HepG2 (cell line): ENCODE data around the gene MED10. TPM values are rescaled to one million over a fixed set of nuclear protein-coding genes. Genes with fewer than 3 reads are reported as not detected.

Experiments
- ATAC-seq: fragments of 200-7000 bp; cut with Tn5 transposase; 3 replicates; pipeline ENCODE4 v1.9.1; 2020; ENCODE audit warnings: mild to moderate bottlenecking, moderate library complexity
- BruUV-seq: library from RNA; stranded (reverse); fragments of 400-500 nt; replicated peaks from 2 replicates; lab custom pipeline; 2021; lab: Mats Ljungman, UMichigan
- CTCF ChIA-PET: fragments of 300-600 bp; formaldehyde crosslinking; extraction: SDS; loops from one replicate; lab custom pipeline; 2021; ENCODE audit warnings: low total read pairs, inconsistent platforms, low intra/inter-chr PET ratio; lab: Yijun Ruan, JAX
- POLR2A ChIA-PET: fragments of 350-600 bp; sonication (Branson Sonifier 250); formaldehyde crosslinking; loops from one replicate; lab custom pipeline; 2020; ENCODE audit warnings: antibody characterized with exemption, inconsistent platforms; lab: Yijun Ruan, JAX
- DNase-seq: peaks from one replicate; pipeline ENCODE4 v3.0.0-alpha.2; 2015; ENCODE audit warnings: low spot score
- FAIRE-seq: peaks from 3 replicates; lab custom pipeline; 2011; peaks lifted over from hg19 to GRCh38; lab: Jason Lieb, UNC
- H2AFZ ChIP-seq: one replicate; pipeline ENCODE4 v1.6.1; 2011; ENCODE audit warnings: low read length, inconsistent platforms
- H3K27ac ChIP-seq: fragments of 300-600 bp; 3 replicates; pipeline ENCODE4 v1.8.0; 2011; ENCODE audit warnings: mixed run types, mild to moderate bottlenecking, mixed read lengths, low read length, inconsistent platforms; ENCODE audit not compliant: insufficient read depth; ENCODE audit errors: extremely low read length
- H3K27me3 ChIP-seq, 2 experiments: fragments of 200-600 bp in 1 of 2; 2 replicates in 1 of 2; 3 replicates in 1 of 2; pipeline versions ENCODE4 v1.6.0 to v1.8.0; 2011; ENCODE audit warnings: low read length in 2 of 2, mild to moderate bottlenecking in 2 of 2, moderate library complexity in 2 of 2, inconsistent platforms in 1 of 2; ENCODE audit not compliant: insufficient read depth in 2 of 2, control insufficient read depth in 1 of 2
- H3K36me3 ChIP-seq, 2 experiments: fragments of 200-600 bp in 1 of 2; replicated peaks in 1 of 2; 2 replicates in 1 of 2; 3 replicates in 1 of 2; pipeline versions ENCODE4 v1.5.1 to v1.8.0; 2011; ENCODE audit warnings: low read length in 2 of 2, inconsistent platforms in 1 of 2; ENCODE audit not compliant: insufficient read depth in 2 of 2, control insufficient read depth in 1 of 2
- H3K4me1 ChIP-seq: 2 replicates; pipeline ENCODE4 v1.5.1; 2012; ENCODE audit warnings: low read length, inconsistent platforms; ENCODE audit not compliant: insufficient read depth
- H3K4me2 ChIP-seq: 2 replicates; pipeline ENCODE4 v1.6.0; 2011; ENCODE audit warnings: low read depth, low read length, inconsistent platforms
- H3K4me3 ChIP-seq, 3 experiments: fragments of 200-600 bp in 1 of 3; sonication (generic), shearing (Covaris generic) in 1 of 3; replicated peaks in 1 of 3; 2 replicates each; pipeline ENCODE4 v1.5.1; 2011 to 2016; ENCODE audit warnings: low read length in 3 of 3, inconsistent platforms in 2 of 3, low read depth in 2 of 3, mild to moderate bottlenecking in 2 of 3, control low read depth in 1 of 3, mixed read lengths in 1 of 3; ENCODE audit not compliant: insufficient read depth in 1 of 3
- H3K79me2 ChIP-seq: one replicate; pipeline ENCODE4 v1.6.1; 2011; ENCODE audit warnings: low read length, inconsistent platforms; ENCODE audit not compliant: insufficient read depth
- H3K9ac ChIP-seq: 2 replicates; pipeline ENCODE4 v1.6.0; 2011; ENCODE audit warnings: mild to moderate bottlenecking, low read depth, low read length, inconsistent platforms; ENCODE audit not compliant: insufficient read depth
- H3K9me3 ChIP-seq: 2 replicates; pipeline ENCODE4 v1.5.1; 2012; ENCODE audit warnings: mild to moderate bottlenecking, low read length
- H4K20me1 ChIP-seq: 2 replicates; pipeline ENCODE4 v1.6.0; 2011; ENCODE audit warnings: inconsistent platforms, mild to moderate bottlenecking, low read length, moderate library complexity; ENCODE audit not compliant: insufficient read depth
- ARHGAP35 ChIP-seq: sonication (generic); formaldehyde crosslinking; IDR thresholded peaks from 2 replicates; pipeline ENCODE4 v1.9.0; 2022; ENCODE audit warnings: mild to moderate bottlenecking, inconsistent platforms, moderate library complexity, missing genetic modification reagents, borderline replicate concordance
- ARID2 ChIP-seq: sonication (generic); formaldehyde crosslinking; IDR thresholded peaks from 2 replicates; pipeline ENCODE4 v1.8.1; 2022; ENCODE audit warnings: mild to moderate bottlenecking, missing genetic modification reagents, borderline replicate concordance
- ASH2L ChIP-seq: fragments of 300-600, 200-600 bp; sonication (generic); IDR thresholded peaks from 2 replicates; pipeline ENCODE4 v1.7.0; 2017; ENCODE audit warnings: low read depth, mild to moderate bottlenecking, moderate library complexity, mixed read lengths, low read length; ENCODE audit not compliant: insufficient read length
- BCL6 ChIP-seq: IDR thresholded peaks from 2 replicates; pipeline ENCODE4 v1.6.1; 2016; ENCODE audit warnings: missing genetic modification reagents, missing compliant biosample characterization
- ETV5 ChIP-seq: IDR thresholded peaks from 2 replicates; pipeline ENCODE4 v1.6.1; 2018; ENCODE audit warnings: missing biosample characterization, missing genetic modification reagents, inconsistent platforms, borderline replicate concordance
- HDAC1 ChIP-seq: sonication (generic); formaldehyde crosslinking; IDR thresholded peaks from 2 replicates; pipeline ENCODE4 v1.5.1; 2020; ENCODE audit warnings: mild to moderate bottlenecking, missing genetic modification reagents
- HES4 ChIP-seq: sonication (generic); formaldehyde crosslinking; IDR thresholded peaks from 2 replicates; pipeline ENCODE4 v1.9.0; 2021; ENCODE audit warnings: mild to moderate bottlenecking, missing genetic modification reagents, borderline replicate concordance
- KAT2B ChIP-seq: fragments of 150-350 bp; IDR thresholded peaks from 2 replicates; pipeline ENCODE4 v1.6.1; 2014; ENCODE audit warnings: low read depth, low read length, borderline replicate concordance
- MEIS2 ChIP-seq: sonication (generic); formaldehyde crosslinking; IDR thresholded peaks from 2 replicates; pipeline ENCODE4 v1.9.0; 2021; ENCODE audit warnings: mild to moderate bottlenecking, missing genetic modification reagents
- NFIC ChIP-seq: IDR thresholded peaks from 2 replicates; pipeline ENCODE4 v1.6.1; 2012; ENCODE audit warnings: mild to moderate bottlenecking, low read length, inconsistent platforms
- PAXIP1 ChIP-seq: sonication (generic); formaldehyde crosslinking; conservative IDR thresholded peaks from 2 replicates; pipeline ENCODE4 v1.4.0; 2020; ENCODE audit warnings: mild to moderate bottlenecking, missing genetic modification reagents, moderate library complexity
- TCF7L2 ChIP-seq: IDR thresholded peaks from 2 replicates; pipeline ENCODE4 v1.6.1; 2011; ENCODE audit warnings: mild to moderate bottlenecking, low read depth, low read length, moderate library complexity
- ZBTB37 ChIP-seq: sonication (generic); formaldehyde crosslinking; IDR thresholded peaks from 2 replicates; pipeline ENCODE4 v1.4.0; 2020; ENCODE audit warnings: mild to moderate bottlenecking, missing genetic modification reagents
- ZC3H4 ChIP-seq: sonication (generic); formaldehyde crosslinking; IDR thresholded peaks from 2 replicates; pipeline ENCODE4 v1.4.0; 2020; ENCODE audit warnings: missing genetic modification reagents, borderline replicate concordance
- ZKSCAN1 ChIP-seq: fragments of 150-350 bp; IDR thresholded peaks from 2 replicates; pipeline ENCODE4 v1.6.1; 2014; ENCODE audit warnings: low read length
- WGBS: methylation state at CpG from one replicate; pipeline ENCODE4 v1.1.6; 2017; ENCODE audit warnings: low lambda C conversion rate; 5-methylcytosine and 5-hydroxymethylcytosine counted together
- in situ Hi-C: cut with HindIII; loops from 2 replicates; pipeline ENCODE4 v1.10.0; 2017; ENCODE audit warnings: low pct_unique_long_range_greater_than_20kb; ENCODE audit not compliant: extremely low pct_ligation_motif_present
- intact Hi-C: fragments of 100-400 bp; cut with micrococcal nuclease; formaldehyde crosslinking; loops from one replicate; pipeline ENCODE4 v1.10.0; 2022; ENCODE audit not compliant: unreplicated experiment
- polyA plus RNA-seq, 8 experiments: library from polyadenylated mRNA; depleted of rRNA in 3 of 8; stranded (reverse) in 7 of 8; unstranded in 1 of 8; fragments of >200 nt; fragmentation: Illumina TruSeq in 4 of 8; extraction: Trizol in 4 of 8; gene quantifications; 2 replicates each; pipeline versions ENCODE4 v1.2.1 to v1.2.3, GENCODE V29; 2011 to 2016; ENCODE audit warnings: low read depth in 4 of 8, missing spikeins in 1 of 8, mixed read lengths in 1 of 8; ENCODE audit not compliant: insufficient read depth in 1 of 8
- total RNA-seq, 5 experiments: library from RNA; depleted of rRNA; stranded (reverse); fragments of >200 nt; fragmentation: Illumina TruSeq; extraction: Trizol; gene quantifications; 2 replicates each; pipeline ENCODE4 v1.2.3, GENCODE V29; 2016; ENCODE audit warnings: low read depth in 1 of 5

The MED10 gene
- total and polyA plus RNA-seq, 2 of the 13 experiments (the other 11 are each of a cell fraction or from before 2014, with no cell fraction given) = 11.2 to 23.7 TPM

GRCh38 chr5:6396043-6396442, 17.7 kb upstream of the MED10 start:
- 8% methylated on average over 7 of the region's 8 CpGs for WGBS
- H3K27me3 ChIP-seq = peaks cover 5 to 32% of the 10 kb centered on the region in 2 experiments; a peak in 4 of 5 replicates

GRCh38 chr5:6395621-6396020, 17.3 kb upstream of the MED10 start:
- ChIA-PET CTCF (no interaction called here), POLR2A (no interaction called here)
- Histone ChIP-seq H3K9ac (no peak overlapping the region), H3K27me3 (peaks cover 5 to 32% of the 10 kb centered on the region in 2 experiments; a peak in 4 of 5 replicates), H3K79me2 (no peaks in the 10 kb centered on the region), H3K4me3 (no peak overlapping the region), H3K9me3 (no peaks in the 10 kb centered on the region), H3K4me2 (no peak overlapping the region), H2AFZ (no peak overlapping the region), H3K4me1 (no peaks in the 10 kb centered on the region), H4K20me1 (no peaks in the 10 kb centered on the region), H3K36me3 (no peaks in the 10 kb centered on the region), H3K27ac (no peak overlapping the region)
- FAIRE-seq (no peak), ATAC-seq (no peak), DNase-seq (no peak)
- no peak for TF ChIP-seq ARHGAP35 (CRISPR knock-in tag)
- TF ChIP-seq ZKSCAN1 = no peak
- TF ChIP-seq KAT2B = no peak
- TF ChIP-seq PAXIP1 (CRISPR knock-in tag) = no peak
- TF ChIP-seq TCF7L2 = no peak
- no peak for TF ChIP-seq MEIS2 (CRISPR knock-in tag)
- TF ChIP-seq HDAC1 (CRISPR knock-in tag) = no peak
- no peak for TF ChIP-seq HES4
- TF ChIP-seq ARID2 (CRISPR knock-in tag) = no peak
- 2% methylated on average over 3 of the region's 3 CpGs for WGBS
- BruUV-seq = no TSS peak
- in situ Hi-C loops = loop anchor here (25.0 kb wide), 1 partner anchor 342 kb away; no protein-coding TSS in a partner anchor
- intact Hi-C loops = no loop called here

More at GRCh38 chr5:6396043-6396442, 17.7 kb upstream of the MED10 start:
- Histone ChIP-seq H3K4me1 (no peaks in the 10 kb centered on the region), H3K9ac (no peak overlapping the region), H3K9me3 (no peaks in the 10 kb centered on the region), H3K79me2 (no peaks in the 10 kb centered on the region), H3K36me3 (no peaks in the 10 kb centered on the region), H3K4me3 (no peak overlapping the region), H3K4me2 (no peak overlapping the region), H4K20me1 (no peaks in the 10 kb centered on the region), H3K27ac (no peak overlapping the region), H2AFZ (no peak overlapping the region)
- ChIA-PET CTCF (no interaction called here), POLR2A (no interaction called here)
- FAIRE-seq (no peak), ATAC-seq (no peak), DNase-seq (no peak)
- TF ChIP-seq NFIC = no peak
- no peak for TF ChIP-seq ETV5 (CRISPR knock-in tag)
- no peak for TF ChIP-seq ZBTB37 (CRISPR knock-in tag)
- TF ChIP-seq ZC3H4 = no peak
- no peak for TF ChIP-seq ASH2L
- TF ChIP-seq BCL6 (CRISPR knock-in tag) = no peak
- BruUV-seq = no TSS peak
- intact Hi-C loops = no loop called here
- in situ Hi-C loops = loop anchor here (25.0 kb wide), 1 partner anchor 341 kb away; no protein-coding TSS in a partner anchor
